H1 (cell line): Measurements from ENCODE around the gene ST3GAL3. TPM values are rescaled to one million over a fixed set of nuclear protein-coding genes. Genes with fewer than 3 reads are reported as not detected.

Experiments used
- CTCF ChIA-PET: fragments of 300-600 bp; sonication (Branson Sonifier 250); formaldehyde crosslinking; loops from one replicate; lab custom pipeline; 2021; ENCODE audit not compliant: partially characterized antibody; lab: Charles Lee
- POLR2A ChIA-PET: fragments of 300-600 bp; sonication (Branson Sonifier 250); formaldehyde crosslinking; loops from one replicate; lab custom pipeline; 2021; ENCODE audit warnings: inconsistent platforms; ENCODE audit not compliant: partially characterized antibody; lab: Charles Lee
- DNase-seq, 2 experiments: peaks; one replicate each; pipeline versions ENCODE4 v3.0.0 to v3.0.0-alpha.2; 2010 to 2022; ENCODE audit warnings: low spot score in 2 of 2, low read depth in 1 of 2, mixed read lengths in 1 of 2
- FAIRE-seq: peaks from 2 replicates; lab custom pipeline; 2011; peaks lifted over from hg19 to GRCh38; lab: Jason Lieb, UNC
- H2AFZ ChIP-seq: 2 replicates; pipeline ENCODE4 v1.8.1; 2012; ENCODE audit warnings: low read length, inconsistent platforms
- H2AK5ac ChIP-seq: 2 replicates; pipeline ENCODE4 v1.6.1; 2013; ENCODE audit warnings: low read depth, low read length
- H2BK120ac ChIP-seq: replicated peaks from 2 replicates; pipeline ENCODE3; 2013; ENCODE audit warnings: low read depth, low read length, inconsistent platforms
- H2BK12ac ChIP-seq: 2 replicates; pipeline ENCODE4 v1.6.1; 2013; ENCODE audit warnings: low read depth, low read length
- H2BK15ac ChIP-seq: 2 replicates; pipeline ENCODE4 v1.6.1; 2013; ENCODE audit warnings: low read length
- H2BK20ac ChIP-seq: 2 replicates; pipeline ENCODE4 v1.6.1; 2013; ENCODE audit warnings: low read length
- H2BK5ac ChIP-seq: 2 replicates; pipeline ENCODE4 v1.6.1; 2013; ENCODE audit warnings: low read depth, low read length
- H3K14ac ChIP-seq: 2 replicates; pipeline ENCODE4 v1.6.1; 2013; ENCODE audit warnings: inconsistent platforms; ENCODE audit not compliant: insufficient read length
- H3K18ac ChIP-seq: 2 replicates; pipeline ENCODE4 v1.6.1; 2013; ENCODE audit warnings: low read length; ENCODE audit errors: extremely low read depth
- H3K23ac ChIP-seq: 2 replicates; pipeline ENCODE4 v1.6.1; 2013; ENCODE audit warnings: inconsistent platforms; ENCODE audit not compliant: insufficient read length
- H3K23me2 ChIP-seq: 2 replicates; pipeline ENCODE4 v1.6.1; 2013; ENCODE audit warnings: low read depth, low read length
- H3K27ac ChIP-seq: 2 replicates; pipeline ENCODE4 v1.6.1; 2011; ENCODE audit warnings: low read depth, low read length, inconsistent platforms
- H3K27me3 ChIP-seq, 4 experiments: replicated peaks in 1 of 4; 1 replicate in 1 of 4; 2 replicates in 3 of 4; pipeline versions ENCODE4 v1.6.1 to v1.8.1; 2011 to 2013; ENCODE audit warnings: low read length in 3 of 4, mild to moderate bottlenecking in 3 of 4, inconsistent platforms in 2 of 4, mixed read lengths in 2 of 4, moderate library complexity in 1 of 4; ENCODE audit not compliant: control insufficient read depth in 3 of 4, insufficient read depth in 3 of 4; ENCODE audit errors: extremely low read depth in 1 of 4
- H3K36me3 ChIP-seq, 4 experiments: 2 replicates each; pipeline versions ENCODE4 v1.6.1 to v1.8.1; 2011 to 2013; ENCODE audit warnings: mild to moderate bottlenecking in 4 of 4, low read length in 3 of 4, moderate library complexity in 2 of 4, control low read depth in 1 of 4, inconsistent platforms in 1 of 4; ENCODE audit not compliant: insufficient read depth in 4 of 4, control insufficient read depth in 2 of 4
- H3K4ac ChIP-seq: replicated peaks from 2 replicates; pipeline ENCODE3; 2013; ENCODE audit warnings: low read length, low read depth, mixed read lengths, inconsistent platforms; ENCODE audit not compliant: insufficient read length
- H3K4me1 ChIP-seq, 4 experiments: replicated peaks in 1 of 4; 1 replicate in 1 of 4; 2 replicates in 3 of 4; pipeline versions ENCODE4 v1.6.1 to v1.8.1; 2011 to 2013; ENCODE audit warnings: low read length in 3 of 4, inconsistent platforms in 2 of 4, mixed read lengths in 1 of 4; ENCODE audit not compliant: insufficient read depth in 4 of 4, control insufficient read depth in 3 of 4
- H3K4me2 ChIP-seq, 2 experiments: 2 replicates each; pipeline versions ENCODE4 v1.6.1 to v1.8.1; 2011 to 2013; ENCODE audit warnings: low read depth in 2 of 2, low read length in 2 of 2, control low read depth in 1 of 2, inconsistent platforms in 1 of 2, mild to moderate bottlenecking in 1 of 2; ENCODE audit not compliant: insufficient read depth in 1 of 2
- H3K4me3 ChIP-seq, 4 experiments: fragments of 200-600, 300-600 bp in 1 of 4; sonication (generic), shearing (Covaris generic), sonication (Bioruptor Twin) in 1 of 4; 2 replicates each; pipeline versions ENCODE4 v1.5.1 to v1.8.1; 2011 to 2016; ENCODE audit warnings: low read length in 4 of 4, low read depth in 3 of 4, control low read depth in 2 of 4, inconsistent platforms in 2 of 4, mild to moderate bottlenecking in 2 of 4, mixed read lengths in 1 of 4, moderate library complexity in 1 of 4; ENCODE audit not compliant: insufficient read depth in 2 of 4; ENCODE audit errors: extremely low read depth in 1 of 4
- H3K56ac ChIP-seq: replicated peaks from 2 replicates; pipeline ENCODE3; 2013; ENCODE audit warnings: low read depth, mild to moderate bottlenecking, mixed read lengths, low read length, inconsistent platforms; ENCODE audit not compliant: insufficient read length
- H3K79me1 ChIP-seq: 2 replicates; pipeline ENCODE4 v1.6.1; 2013; ENCODE audit warnings: low read depth, low read length, control low read depth
- H3K79me2 ChIP-seq, 2 experiments: 2 replicates each; pipeline versions ENCODE4 v1.6.1 to v1.8.1; 2012 to 2013; ENCODE audit warnings: low read length in 2 of 2, mild to moderate bottlenecking in 2 of 2, inconsistent platforms in 1 of 2; ENCODE audit not compliant: insufficient read depth in 2 of 2, control insufficient read depth in 1 of 2
- H3K9ac ChIP-seq, 4 experiments: replicated peaks in 1 of 4; 1 replicate in 1 of 4; 2 replicates in 3 of 4; pipeline versions ENCODE4 v1.6.1 to v1.8.1; 2011 to 2013; ENCODE audit warnings: low read depth in 3 of 4, low read length in 3 of 4, control low read depth in 2 of 4, mild to moderate bottlenecking in 2 of 4, moderate library complexity in 2 of 4, inconsistent platforms in 1 of 4; ENCODE audit errors: extremely low read depth in 1 of 4
- H3K9me3 ChIP-seq, 2 experiments: 2 replicates each; pipeline versions ENCODE4 v1.6.1 to v1.8.1; 2012 to 2013; ENCODE audit warnings: mild to moderate bottlenecking in 2 of 2, moderate library complexity in 2 of 2, control low read depth in 1 of 2, inconsistent platforms in 1 of 2, low read depth in 1 of 2, low read length in 1 of 2, mixed read lengths in 1 of 2; ENCODE audit not compliant: insufficient read depth in 2 of 2
- H4K20me1 ChIP-seq, 2 experiments: replicated peaks in 1 of 2; 2 replicates each; pipeline versions ENCODE3 to v1.8.1; 2011 to 2013; ENCODE audit warnings: inconsistent platforms in 2 of 2, low read length in 2 of 2, mild to moderate bottlenecking in 1 of 2; ENCODE audit not compliant: insufficient read depth in 2 of 2, control insufficient read depth in 1 of 2
- H4K5ac ChIP-seq: 2 replicates; pipeline ENCODE4 v1.6.1; 2013; ENCODE audit warnings: low read length, low read depth, mixed read lengths, inconsistent platforms; ENCODE audit not compliant: insufficient read length
- H4K8ac ChIP-seq: 2 replicates; pipeline ENCODE4 v1.8.0; 2013; ENCODE audit warnings: mild to moderate bottlenecking, moderate library complexity, low read length, inconsistent platforms; ENCODE audit not compliant: insufficient read depth; ENCODE audit errors: extremely low read depth
- H4K91ac ChIP-seq: replicated peaks from 2 replicates; pipeline ENCODE3; 2013; ENCODE audit warnings: low read length, mixed read lengths, inconsistent platforms; ENCODE audit not compliant: insufficient read length
- KDM4A ChIP-seq: IDR thresholded peaks from one replicate; pipeline ENCODE4 v1.7.1; 2012; ENCODE audit warnings: low read depth, mild to moderate bottlenecking, moderate library complexity, low read length, inconsistent platforms; ENCODE audit not compliant: severe bottlenecking
- RNF2 ChIP-seq: fragments of 200-900, 300-1000 bp; sonication (generic); IDR thresholded peaks from 2 replicates; pipeline ENCODE4 v1.7.1; 2016; ENCODE audit warnings: borderline replicate concordance, low read depth, mild to moderate bottlenecking, antibody characterized with exemption, low read length; ENCODE audit not compliant: poor library complexity, severe bottlenecking; ENCODE audit errors: missing control alignments
- WGBS, 2 experiments: shearing (Covaris generic) in 1 of 2; methylation state at CpG; one replicate each; pipeline versions ENCODE4 v1.1.6 to v1.1.7; 2013 to 2015; ENCODE audit warnings: low lambda C conversion rate in 2 of 2, mixed read lengths in 2 of 2, inconsistent platforms in 1 of 2, low coverage in 1 of 2, missing lambda C conversion rate in 1 of 2; ENCODE audit not compliant: insufficient replicate concordance in 2 of 2, insufficient coverage in 1 of 2, insufficient read length in 1 of 2; ENCODE audit errors: extremely low coverage in 1 of 2, missing lambda C conversion rate in 1 of 2; 5-methylcytosine and 5-hydroxymethylcytosine counted together
- polyA plus RNA-seq, 7 experiments: library from polyadenylated mRNA; depleted of rRNA in 3 of 7; stranded (reverse) in 5 of 7; unstranded in 2 of 7; fragments of >200 nt in 5 of 7; fragments of 200-250 nt in 2 of 7; gene quantifications; 1 replicate in 5 of 7; 2 replicates in 1 of 7; 4 replicates in 1 of 7; pipeline versions ENCODE4 v1.2.1 to v1.2.3, GENCODE V29; 2011 to 2013; ENCODE audit warnings: missing spikeins in 2 of 7, mixed read lengths in 2 of 7
- total RNA-seq: library from RNA; stranded (reverse); fragmentation: NEBNext Ultra II Directional; extraction: Animal tissue kit (Norgen Biotek cat#: 25700); gene quantifications from 2 replicates; pipeline ENCODE4 v1.2.1, GENCODE V29; 2021

ST3GAL3 gene
- total and polyA plus RNA-seq, 2 of the 8 experiments (the other 6 are each of a cell fraction or from before 2014, with no cell fraction given), result 6.8 to 7.0 TPM

DNA sequence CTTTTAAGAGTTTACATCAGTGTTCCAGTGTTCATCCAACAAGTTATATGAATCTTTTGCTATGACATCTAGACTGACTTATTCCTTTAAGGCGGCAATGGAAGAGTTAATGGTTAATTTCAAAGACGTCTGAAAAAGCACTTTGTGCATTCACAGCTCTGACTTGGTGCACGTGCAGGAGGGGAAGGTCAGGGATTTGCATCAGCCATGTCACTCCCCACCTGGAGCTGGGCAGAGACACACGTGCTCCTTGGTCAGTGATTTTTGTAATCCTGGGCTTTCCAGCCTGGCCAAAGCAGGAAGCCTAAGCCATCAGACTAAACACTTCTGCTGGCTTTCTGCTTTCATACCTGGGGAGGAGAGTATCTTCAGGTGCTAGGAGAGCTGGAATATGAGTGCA, 96.3 kb downstream of the ST3GAL3 start:
- Histone ChIP-seq H4K20me1 (no peaks in the 10 kb centered on the region), H3K23me2 (no peaks in the 10 kb centered on the region), H3K4me2 (no peak overlapping the region), H2BK12ac (no peak overlapping the region), H3K27ac (no peak overlapping the region), H3K14ac (no peak overlapping the region), H3K36me3 (no peaks in the 10 kb centered on the region), H3K4me3 (no peak overlapping the region), H2BK20ac (no peak overlapping the region), H2BK5ac (no peak overlapping the region), H4K5ac (no peak overlapping the region), H3K79me2 (no peaks in the 10 kb centered on the region), H3K9me3 (no peaks in the 10 kb centered on the region), H3K56ac (no peak overlapping the region), H3K9ac (no peak overlapping the region), H3K18ac (no peak overlapping the region), H3K79me1 (no peaks in the 10 kb centered on the region), H2AK5ac (no peak overlapping the region), H3K4me1 (peaks cover 0 to 4% (median 0%) of the 10 kb centered on the region in 4 experiments; a peak in 2 of 7 replicates), H3K23ac (no peak overlapping the region), H4K8ac (no peak overlapping the region), H2AFZ (no peak overlapping the region), H3K4ac (no peak overlapping the region), H2BK15ac (no peak overlapping the region), H2BK120ac (no peak overlapping the region), H3K27me3 (no peaks in the 10 kb centered on the region), H4K91ac (no peak overlapping the region)
- DNase-seq (no peak), FAIRE-seq (no peak)
- POLR2A ChIA-PET, result interaction anchor here (0.7 kb wide), 1 partner anchor 22 kb away, joined by 5 read pairs; no protein-coding TSS in a partner anchor
- CTCF ChIA-PET, result no interaction called here
- TF ChIP-seq KDM4A (no peak), RNF2 (no peak)
- WGBS, 2 experiments, result 84% methylated on average over 4 of the region's 4 CpGs; no CpG with 5 or more reads in 1 of the 2 experiments
